Measurements from ENCODE around the gene PLCG1. TPM values are rescaled to one million over a fixed set of nuclear protein-coding genes. Genes with fewer than 3 reads are reported as not detected.

The PLCG1 gene
- total RNA-seq, 6 experiments from 2014 or later = 9.5 to 22.6 (median 16.6) TPM

DNA sequence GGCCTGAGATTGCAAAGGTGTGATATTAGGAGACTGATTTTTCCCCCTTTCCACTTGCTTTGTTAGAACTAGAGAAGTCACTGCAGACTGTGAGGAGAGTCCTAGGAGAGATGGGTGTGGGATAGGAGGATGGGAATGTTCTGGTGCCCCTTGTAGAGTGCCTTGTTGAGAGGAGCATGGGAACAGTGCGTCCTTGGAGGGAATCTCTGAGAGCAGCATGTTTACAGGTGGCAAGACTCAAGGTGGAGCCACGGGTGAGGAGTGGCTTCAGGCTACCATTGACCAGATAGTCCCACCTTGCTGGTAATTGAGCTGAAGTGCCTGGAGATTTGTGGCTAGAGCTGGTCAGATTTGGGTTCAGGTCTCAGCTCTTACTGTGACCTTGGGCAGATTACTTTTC lies 6.0 kb downstream of the PLCG1 start:
- H3K27ac ChIP-seq = no peak overlapping the region

DNA sequence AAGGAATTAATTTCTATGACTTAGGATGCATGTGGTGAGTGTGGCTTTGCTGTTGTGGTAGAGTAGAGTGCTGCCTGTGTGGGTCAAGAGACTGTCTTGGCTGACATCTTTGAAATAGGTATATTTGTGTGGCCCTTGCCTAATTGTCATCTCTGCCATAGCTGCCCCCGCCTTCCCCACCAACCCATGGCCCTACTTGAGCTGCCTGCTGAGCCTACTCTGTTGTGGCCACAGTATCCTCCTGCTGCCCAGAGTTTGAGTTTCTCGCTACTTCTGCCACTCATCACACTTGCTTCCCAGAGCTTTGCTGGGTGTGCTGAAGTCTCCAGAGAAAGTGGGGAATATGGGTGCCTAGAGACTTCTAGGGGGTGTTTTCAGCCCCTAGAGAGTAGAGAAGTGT lies 8.0 kb downstream of the PLCG1 start:
- WGBS (ENCODE audit: insufficient coverage, low coverage, low lambda C conversion rate, missing lambda C conversion rate) = 63% methylated on average over 1 of the region's 2 CpGs
- ATAC-seq (no peak), DNase-seq (no peak)
- Histone ChIP-seq H3K9me3 (no peaks in the 10 kb centered on the region), H3K27ac (no peak overlapping the region), H3K4me1 (no peaks in the 10 kb centered on the region), H3K27me3 (no peaks in the 10 kb centered on the region), H3K4me3 (no peak overlapping the region), H3K36me3 (no peaks in the 10 kb centered on the region)
- intact Hi-C loops (cut with DNase I) = no loop called here
- TF ChIP-seq, protein P1, sequence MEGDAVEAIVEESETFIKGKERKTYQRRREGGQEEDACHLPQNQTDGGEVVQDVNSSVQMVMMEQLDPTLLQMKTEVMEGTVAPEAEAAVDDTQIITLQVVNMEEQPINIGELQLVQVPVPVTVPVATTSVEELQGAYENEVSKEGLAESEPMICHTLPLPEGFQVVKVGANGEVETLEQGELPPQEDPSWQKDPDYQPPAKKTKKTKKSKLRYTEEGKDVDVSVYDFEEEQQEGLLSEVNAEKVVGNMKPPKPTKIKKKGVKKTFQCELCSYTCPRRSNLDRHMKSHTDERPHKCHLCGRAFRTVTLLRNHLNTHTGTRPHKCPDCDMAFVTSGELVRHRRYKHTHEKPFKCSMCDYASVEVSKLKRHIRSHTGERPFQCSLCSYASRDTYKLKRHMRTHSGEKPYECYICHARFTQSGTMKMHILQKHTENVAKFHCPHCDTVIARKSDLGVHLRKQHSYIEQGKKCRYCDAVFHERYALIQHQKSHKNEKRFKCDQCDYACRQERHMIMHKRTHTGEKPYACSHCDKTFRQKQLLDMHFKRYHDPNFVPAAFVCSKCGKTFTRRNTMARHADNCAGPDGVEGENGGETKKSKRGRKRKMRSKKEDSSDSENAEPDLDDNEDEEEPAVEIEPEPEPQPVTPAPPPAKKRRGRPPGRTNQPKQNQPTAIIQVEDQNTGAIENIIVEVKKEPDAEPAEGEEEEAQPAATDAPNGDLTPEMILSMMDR (IDR thresholded peaks at IDR 0.05) = no peak
- no peak for TF ChIP-seq POLR2A (IDR thresholded peaks at IDR 0.05)

More for the DNA sequence above, 6.0 kb downstream of the PLCG1 start:
- intact Hi-C loops (cut with DNase I) = no loop called here
- Histone ChIP-seq H3K9me3 (no peaks in the 10 kb centered on the region), H3K4me3 (no peak overlapping the region), H3K36me3 (no peaks in the 10 kb centered on the region), H3K27me3 (no peaks in the 10 kb centered on the region), H3K4me1 (no peaks in the 10 kb centered on the region)
- 71% methylated on average over 1 of the region's 2 CpGs for WGBS (ENCODE audit: insufficient coverage, low coverage, low lambda C conversion rate, missing lambda C conversion rate)
- DNase-seq (no peak), ATAC-seq (no peak)
- TF ChIP-seq, protein P1 (IDR thresholded peaks at IDR 0.05) = no peak
- TF ChIP-seq POLR2A (IDR thresholded peaks at IDR 0.05) = no peak

DNA sequence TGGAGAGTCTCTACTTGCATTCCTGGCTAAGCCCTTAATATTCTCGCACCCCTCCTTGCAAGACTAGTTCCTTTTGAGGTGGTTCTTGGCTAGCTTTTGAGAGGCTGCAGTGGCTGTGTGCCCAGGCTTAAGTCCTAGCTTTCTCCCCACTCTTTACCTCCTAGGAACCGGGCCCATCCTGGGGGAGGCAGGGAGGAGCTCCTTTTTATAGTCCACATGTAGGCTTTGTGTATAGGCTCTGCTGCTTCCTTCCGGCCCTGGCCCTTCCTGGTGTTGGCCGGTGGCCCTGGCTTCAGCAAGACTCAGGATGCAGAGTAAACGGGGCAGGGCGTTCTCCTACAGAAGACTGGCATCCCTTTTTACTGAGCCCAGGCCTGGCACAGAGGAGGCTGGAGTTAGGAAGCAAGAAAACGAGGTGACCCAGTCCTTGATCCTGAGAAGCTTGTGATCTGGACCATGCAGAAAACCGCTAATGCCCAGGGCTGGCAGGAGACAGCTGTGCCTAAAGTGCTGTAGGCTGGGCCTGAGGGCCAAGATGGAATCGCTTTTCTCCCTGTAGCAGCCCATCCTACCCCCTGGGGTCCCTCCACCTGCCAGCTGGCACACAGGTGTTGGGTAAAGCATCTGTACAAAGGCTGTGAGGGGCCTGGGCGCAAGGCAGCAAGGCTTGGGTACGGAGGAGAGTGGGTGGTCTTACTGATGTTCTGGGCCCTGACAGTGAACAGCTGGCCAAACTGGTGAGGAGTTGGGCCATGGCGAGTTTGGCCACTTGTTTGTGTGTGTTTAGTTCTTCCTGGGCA lies 8.7 kb downstream of the PLCG1 start:
- Histone ChIP-seq H3K9me3 (no peaks in the 10 kb centered on the region), H3K4me3 (no peak overlapping the region), H3K36me3 (no peaks in the 10 kb centered on the region), H3K27ac (no peak overlapping the region), H3K4me1 (no peaks in the 10 kb centered on the region), H3K27me3 (no peaks in the 10 kb centered on the region)
- TF ChIP-seq POLR2A (IDR thresholded peaks at IDR 0.05) = no peak
- TF ChIP-seq, protein P1 (IDR thresholded peaks at IDR 0.05) = no peak
- ATAC-seq (peak; percentile 7 to 27 (median 20)), DNase-seq (no peak)
- intact Hi-C loops (cut with DNase I) = no loop called here
- WGBS (ENCODE audit: insufficient coverage, low coverage, low lambda C conversion rate, missing lambda C conversion rate) = 50% methylated on average over 2 of the region's 12 CpGs

DNA sequence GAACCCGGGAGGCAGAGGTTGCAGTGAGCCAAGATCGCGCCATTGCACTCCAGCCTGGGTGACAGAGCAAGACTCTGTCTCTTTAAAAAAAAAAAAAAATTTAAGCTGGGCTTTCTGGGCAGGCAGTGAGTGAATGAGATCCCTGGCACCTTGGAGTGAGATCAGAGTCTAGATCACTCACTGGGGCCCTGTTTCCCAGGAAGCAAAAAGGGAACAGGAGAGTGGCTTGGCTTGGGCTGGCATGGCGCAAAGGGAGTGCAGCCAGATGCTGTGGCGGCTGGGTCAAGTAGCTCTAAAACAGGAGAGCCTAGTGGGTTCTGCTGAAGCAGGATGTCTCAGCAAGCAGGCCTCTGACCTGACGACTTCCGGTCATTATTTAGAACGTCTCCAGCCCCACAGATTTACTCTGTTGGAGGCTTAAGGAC lies 10.4 kb downstream of the PLCG1 start:
- Histone ChIP-seq H3K9me3 (no peaks in the 10 kb centered on the region), H3K4me3 (no peak overlapping the region), H3K36me3 (no peaks in the 10 kb centered on the region), H3K27ac (no peak overlapping the region), H3K4me1 (no peaks in the 10 kb centered on the region), H3K27me3 (no peaks in the 10 kb centered on the region)
- TF ChIP-seq POLR2A (IDR thresholded peaks at IDR 0.05) = no peak
- ATAC-seq (peak; percentile 49 to 65 (median 59)), DNase-seq (no peak)
- 52% methylated on average over 4 of the region's 8 CpGs for WGBS (ENCODE audit: insufficient coverage, low coverage, low lambda C conversion rate, missing lambda C conversion rate)
- intact Hi-C loops (cut with DNase I) = no loop called here

DNA sequence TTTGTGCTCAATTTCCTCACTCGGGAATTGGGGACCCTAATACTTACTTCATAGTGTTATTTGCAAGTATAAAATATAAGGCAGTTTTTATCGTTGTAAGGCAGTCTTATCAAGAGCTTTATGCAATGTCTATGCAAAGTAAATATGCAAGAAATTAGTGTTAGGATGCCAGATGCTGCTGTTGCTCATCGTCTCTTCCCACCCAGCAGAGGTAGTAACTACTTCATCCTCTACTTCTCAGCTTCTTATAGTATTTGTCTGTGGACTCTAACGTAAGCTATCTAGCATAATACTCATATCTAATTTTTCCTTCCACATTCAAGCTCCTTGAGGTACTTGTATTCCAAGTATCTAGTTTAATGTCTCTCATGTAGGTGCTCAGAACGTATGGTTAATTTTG lies 11.6 kb downstream of the PLCG1 start:
- intact Hi-C loops (cut with DNase I) = no loop called here
- Histone ChIP-seq H3K4me1 (no peaks in the 10 kb centered on the region), H3K9me3 (no peaks in the 10 kb centered on the region), H3K27me3 (no peaks in the 10 kb centered on the region), H3K4me3 (no peak overlapping the region), H3K27ac (no peak overlapping the region), H3K36me3 (no peaks in the 10 kb centered on the region)
- ATAC-seq = no peak
- no peak for DNase-seq
- 66% methylated on average over 5 of the region's 5 CpGs for WGBS (ENCODE audit: insufficient coverage, low coverage, low lambda C conversion rate, missing lambda C conversion rate)
- no peak for TF ChIP-seq POLR2A (IDR thresholded peaks at IDR 0.05)
- TF ChIP-seq, protein P1 (IDR thresholded peaks at IDR 0.05) = no peak
